AG08395 (cell line): Measurements from ENCODE around the gene SRSF2.
"Not testable (repeated sequence)": the region's sequence is repeated elsewhere in the genome, so short reads cannot be mapped to it uniquely, and the experiment has no call there.

Experiments
- DNase-seq: peaks from one replicate; pipeline ENCODE4 v3.0.0; 2012; ENCODE audit warnings: mixed read lengths, low spot score

Gene SRSF2

GRCh38 chr17:76737082-76737675 is at the start of gene SRSF2:
SRSF2 (minus strand) TSS chr17:76737331; CDS start chr17:76737160, 171 bp downstream.
- DNase-seq: peak; percentile 99

GRCh38 chr17:76784926-76785325 is 47.8 kb upstream of the SRSF2 start:
- no peak for DNase-seq

- DNase-seq: no peak
These were observed 46.0 kb upstream of the SRSF2 start for GRCh38 chr17:76783146-76783545.

GRCh38 chr17:76781056-76781982 is 44.2 kb upstream of the SRSF2 start:
- no peak for DNase-seq

- no peak for DNase-seq
These were observed 38.0 kb upstream of the SRSF2 start for GRCh38 chr17:76775021-76775600.

GRCh38 chr17:76772842-76773525 is 35.9 kb upstream of the SRSF2 start:
- DNase-seq: peak; percentile 86

- DNase-seq: no peak
These were observed 21.4 kb upstream of the SRSF2 start for GRCh38 chr17:76758570-76758969.

GRCh38 chr17:76757256-76757655 is 20.1 kb upstream of the SRSF2 start:
- DNase-seq: no peak

- DNase-seq: no peak
These were observed 18.2 kb upstream of the SRSF2 start for GRCh38 chr17:76755285-76755684.

GRCh38 chr17:76753061-76753961 is 16.2 kb upstream of the SRSF2 start:
- no peak for DNase-seq

GRCh38 chr17:76752006-76752405 is 14.9 kb upstream of the SRSF2 start:
- DNase-seq: no peak

- DNase-seq: no peak
These were observed 14.4 kb upstream of the SRSF2 start for GRCh38 chr17:76751416-76751993.

GRCh38 chr17:76748657-76749056 is 11.5 kb upstream of the SRSF2 start:
- no peak for DNase-seq

- DNase-seq: no peak
These were observed 10.7 kb upstream of the SRSF2 start for GRCh38 chr17:76747716-76748363.

- DNase-seq: not testable (repeated sequence)
These were observed 8.7 kb upstream of the SRSF2 start for GRCh38 chr17:76745785-76746184.

GRCh38 chr17:76744747-76745146 is 7.6 kb upstream of the SRSF2 start:
- DNase-seq: no peak

- DNase-seq: no peak
These were observed 5.8 kb upstream of the SRSF2 start for GRCh38 chr17:76742958-76743357.

- DNase-seq: no peak
These were observed 3.4 kb upstream of the SRSF2 start for GRCh38 chr17:76740329-76741118.

- not testable (repeated sequence) for DNase-seq
These were observed 2.5 kb upstream of the SRSF2 start for GRCh38 chr17:76739568-76740115.
